ENCODE results near the gene ZEB1.

The ZEB1 gene

GRCh38 chr10:31350891-31351290 lies 31.9 kb downstream of the ZEB1 start:
- Histone ChIP-seq H3K9me3 (ENCODE audit: severe bottlenecking) (no peaks in the 10 kb centered on the region), H3K27ac (ENCODE audit: poor library complexity, severe bottlenecking) (no peak overlapping the region), H3K27me3 (ENCODE audit: insufficient read depth, poor library complexity, severe bottlenecking) (peaks cover 5% of the 10 kb centered on the region), H3K4me3 (ENCODE audit: severe bottlenecking) (no peak overlapping the region), H3K4me1 (ENCODE audit: insufficient read depth, poor library complexity, severe bottlenecking) (peaks cover 4% of the 10 kb centered on the region), H3K36me3 (ENCODE audit: low read depth) (no peaks in the 10 kb centered on the region)
- no peak for DNase-seq (ENCODE audit: low spot score)
- TF ChIP-seq CTCF (IDR thresholded peaks at IDR 0.05; ENCODE audit: poor library complexity, severe bottlenecking) = no peak
- ATAC-seq (ENCODE audit: low read depth) = no peak

- H3K4me3 ChIP-seq (ENCODE audit: severe bottlenecking) = no peak overlapping the region
- DNase-seq (ENCODE audit: low spot score) (no peak), ATAC-seq (ENCODE audit: low read depth) (no peak)
- no peaks in the 10 kb centered on the region for H3K9me3 ChIP-seq (ENCODE audit: severe bottlenecking)
- H3K4me1 ChIP-seq (ENCODE audit: insufficient read depth, poor library complexity, severe bottlenecking) = peaks cover 4% of the 10 kb centered on the region
- TF ChIP-seq CTCF (IDR thresholded peaks at IDR 0.05; ENCODE audit: poor library complexity, severe bottlenecking) = no peak
- no peak overlapping the region for H3K27ac ChIP-seq (ENCODE audit: poor library complexity, severe bottlenecking)
- no peaks in the 10 kb centered on the region for H3K36me3 ChIP-seq (ENCODE audit: low read depth)
- no peaks in the 10 kb centered on the region for H3K27me3 ChIP-seq (ENCODE audit: insufficient read depth, poor library complexity, severe bottlenecking)
Measured at GRCh38 chr10:31352436-31353226, 33.6 kb downstream of the ZEB1 start.

- TF ChIP-seq CTCF (IDR thresholded peaks at IDR 0.05; ENCODE audit: poor library complexity, severe bottlenecking) = peak; percentile 40
- Histone ChIP-seq H3K4me3 (ENCODE audit: severe bottlenecking) (no peak overlapping the region), H3K36me3 (ENCODE audit: low read depth) (no peaks in the 10 kb centered on the region), H3K27ac (ENCODE audit: poor library complexity, severe bottlenecking) (no peak overlapping the region), H3K4me1 (ENCODE audit: insufficient read depth, poor library complexity, severe bottlenecking) (peaks cover 4% of the 10 kb centered on the region), H3K27me3 (ENCODE audit: insufficient read depth, poor library complexity, severe bottlenecking) (no peaks in the 10 kb centered on the region), H3K9me3 (ENCODE audit: severe bottlenecking) (no peaks in the 10 kb centered on the region)
- DNase-seq (ENCODE audit: low spot score) = no peak
- peak; percentile 82 for ATAC-seq (ENCODE audit: low read depth)
Measured at GRCh38 chr10:31353574-31353973, 34.6 kb downstream of the ZEB1 start.

GRCh38 chr10:31358688-31359330 lies 39.8 kb downstream of the ZEB1 start:
- no peak for ATAC-seq (ENCODE audit: low read depth)
- no peak overlapping the region for H3K27ac ChIP-seq (ENCODE audit: poor library complexity, severe bottlenecking)

More at GRCh38 chr10:31358688-31359330, 39.8 kb downstream of the ZEB1 start:
- Histone ChIP-seq H3K9me3 (ENCODE audit: severe bottlenecking) (no peaks in the 10 kb centered on the region), H3K27me3 (ENCODE audit: insufficient read depth, poor library complexity, severe bottlenecking) (no peaks in the 10 kb centered on the region), H3K36me3 (ENCODE audit: low read depth) (no peaks in the 10 kb centered on the region), H3K4me1 (ENCODE audit: insufficient read depth, poor library complexity, severe bottlenecking) (peaks cover 2% of the 10 kb centered on the region), H3K4me3 (ENCODE audit: severe bottlenecking) (no peak overlapping the region)
- no peak for TF ChIP-seq CTCF (IDR thresholded peaks at IDR 0.05; ENCODE audit: poor library complexity, severe bottlenecking)
- DNase-seq (ENCODE audit: low spot score) = no peak

All from RWPE2 (cell line).